Hematopoietic multipotent progenitor cell treated with erythropoietin and hydrocortisone succinate and interleukin-3 and kit ligand, for 15 days (in vitro differentiated cells): ENCODE measurements around the gene IRF1.
"Not testable (repeated sequence)": the region's sequence is repeated elsewhere in the genome, so short reads cannot be mapped to it uniquely, and the experiment has no call there.

Experiments
- DNase-seq: peaks from one replicate; pipeline ENCODE4 v3.0.0-alpha.2; 2015; ENCODE audit warnings: low spot score

IRF1 gene, protein sequence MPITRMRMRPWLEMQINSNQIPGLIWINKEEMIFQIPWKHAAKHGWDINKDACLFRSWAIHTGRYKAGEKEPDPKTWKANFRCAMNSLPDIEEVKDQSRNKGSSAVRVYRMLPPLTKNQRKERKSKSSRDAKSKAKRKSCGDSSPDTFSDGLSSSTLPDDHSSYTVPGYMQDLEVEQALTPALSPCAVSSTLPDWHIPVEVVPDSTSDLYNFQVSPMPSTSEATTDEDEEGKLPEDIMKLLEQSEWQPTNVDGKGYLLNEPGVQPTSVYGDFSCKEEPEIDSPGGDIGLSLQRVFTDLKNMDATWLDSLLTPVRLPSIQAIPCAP

DNA sequence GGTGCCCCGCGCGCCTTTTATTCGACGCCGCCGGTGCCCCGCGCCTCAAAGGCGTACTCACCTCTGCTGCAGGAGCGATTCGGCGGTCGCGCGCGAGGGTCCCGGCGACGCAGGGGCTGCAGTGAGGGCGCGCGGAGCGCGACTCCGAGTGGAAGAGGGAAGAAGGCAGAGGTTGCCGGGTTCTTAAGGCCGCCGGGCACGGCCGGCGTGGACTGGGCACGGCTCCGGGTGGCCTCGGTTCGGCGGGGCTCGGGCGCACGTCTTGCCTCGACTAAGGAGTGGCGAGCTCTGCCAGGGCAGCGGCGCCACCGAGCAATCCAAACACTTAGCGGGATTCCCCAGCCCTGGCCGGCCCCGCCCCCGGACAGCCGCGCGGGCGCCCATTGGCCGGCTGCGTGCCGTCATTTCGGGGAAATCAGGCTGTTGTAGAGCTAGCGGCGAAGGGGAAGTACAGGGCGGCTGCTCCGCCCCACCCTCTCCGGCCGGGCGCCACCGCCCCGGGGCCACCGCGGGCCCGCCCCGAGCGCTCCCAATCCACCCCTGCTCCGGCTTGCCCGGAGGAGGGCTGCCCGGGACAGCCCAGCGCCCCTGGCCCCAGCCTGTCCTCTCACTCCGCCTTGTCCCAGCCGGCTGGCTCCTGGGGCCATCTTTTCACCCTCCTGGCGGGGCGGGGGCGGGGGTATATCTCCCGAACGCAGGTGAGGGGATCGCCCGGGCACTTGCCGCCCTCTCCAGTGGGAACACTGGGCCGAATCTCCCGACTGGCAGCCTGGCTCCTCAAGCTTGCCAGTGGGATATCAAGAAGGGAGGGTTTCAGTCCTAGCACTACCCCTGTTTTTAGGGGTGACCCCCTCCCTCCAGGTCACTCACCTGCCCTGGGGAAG is at the start of gene IRF1:
TSS of gene IRF1 (minus strand) at position 290 of the 884 bp plus-strand sequence. CDS start 1,295 bp downstream, outside the sequence.
- DNase-seq, result peak; percentile 96

DNA sequence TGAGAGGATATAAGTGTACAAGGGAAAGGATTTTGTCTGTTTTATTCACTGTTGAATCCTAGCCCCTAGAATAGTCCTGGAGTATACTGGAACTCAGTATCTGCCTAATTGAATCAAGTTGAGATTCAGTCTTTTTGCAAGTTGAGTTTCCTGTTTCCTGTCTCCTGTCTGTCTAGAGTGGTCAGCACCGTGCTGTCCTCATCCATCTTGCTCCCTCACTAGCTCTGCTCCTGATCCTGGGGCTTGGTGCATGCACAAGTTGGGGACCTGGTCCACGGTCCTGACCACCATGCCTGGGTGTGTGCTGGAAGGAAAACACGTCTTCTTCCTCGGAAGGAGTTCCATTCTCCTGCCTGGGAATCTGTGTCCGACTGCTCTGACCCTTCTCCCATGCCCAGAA is 49.6 kb upstream of the IRF1 start:
- DNase-seq, result no peak

DNA sequence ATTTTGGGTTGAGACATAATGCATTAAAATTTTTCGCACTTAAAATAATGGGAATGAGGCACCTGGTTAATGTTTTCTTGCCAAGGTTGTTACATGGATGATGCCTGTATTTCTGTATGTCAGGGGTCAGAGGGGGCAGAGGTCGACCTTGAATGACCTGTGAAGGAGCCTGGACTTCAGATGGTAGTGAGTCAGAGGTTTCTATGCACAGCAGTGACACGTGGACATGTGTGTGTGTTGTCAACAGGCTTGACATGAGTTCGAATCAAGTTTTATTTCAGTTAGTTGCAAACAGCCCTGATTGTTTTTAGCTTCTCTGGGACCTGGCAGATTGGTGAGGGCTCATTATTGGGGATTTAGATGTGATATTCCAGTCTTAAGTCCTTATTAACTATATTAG is 49.1 kb upstream of the IRF1 start:
- no peak for DNase-seq

DNA sequence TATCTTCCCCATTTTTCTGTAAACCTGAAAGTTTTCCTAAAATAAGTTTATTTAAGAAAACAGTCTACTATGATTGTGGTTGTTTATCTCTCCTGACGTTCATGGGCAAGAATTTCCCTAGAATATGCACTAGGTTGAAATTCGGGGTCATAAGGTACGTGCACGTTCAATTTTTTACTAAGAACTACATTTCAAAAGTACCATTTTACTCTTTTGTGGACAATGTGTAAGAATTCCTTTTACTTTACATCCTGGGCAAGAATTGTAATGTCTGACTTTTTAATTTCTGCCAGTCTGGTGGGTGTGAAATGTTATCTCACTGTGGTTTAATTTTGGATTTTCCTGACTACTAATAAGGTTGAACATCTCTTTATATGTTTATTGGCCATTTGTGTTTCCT is 40.4 kb upstream of the IRF1 start:
- DNase-seq, result no peak

DNA sequence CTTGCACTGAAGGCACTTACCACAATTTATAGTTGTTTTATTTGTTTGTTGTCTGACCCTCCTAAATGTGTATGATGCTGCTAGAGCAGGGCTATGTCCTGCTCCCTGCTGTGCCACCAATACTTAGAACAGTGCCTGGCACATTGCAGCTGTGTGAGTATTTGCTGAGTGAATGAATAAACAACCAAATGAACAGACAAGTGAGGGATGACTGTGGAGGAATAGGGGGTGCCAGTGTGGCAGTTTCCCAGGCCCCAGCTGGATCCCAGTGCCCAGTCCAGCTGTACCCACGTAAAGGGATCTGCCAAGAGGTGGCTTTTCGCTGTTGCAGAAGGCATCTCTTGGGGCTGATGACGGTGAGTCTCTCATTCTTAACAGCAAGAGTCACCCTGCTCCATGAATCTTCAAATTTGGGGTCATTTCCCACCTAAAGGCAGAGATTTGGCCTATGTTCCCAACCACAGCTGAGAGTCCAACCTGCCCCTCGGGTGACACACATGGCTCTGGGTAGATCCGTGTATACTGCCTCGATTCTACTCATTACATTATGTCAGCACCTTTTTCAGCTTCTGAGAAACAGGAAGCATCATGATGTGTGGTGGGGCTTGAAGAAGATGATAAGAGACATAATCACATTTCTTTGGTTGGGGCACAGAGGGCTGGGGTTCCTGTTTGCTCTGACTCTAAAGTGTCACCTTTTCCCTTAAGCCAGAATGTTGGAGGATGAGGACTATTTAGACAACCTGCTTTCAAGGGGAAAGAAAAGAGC is 38.5 kb upstream of the IRF1 start:
- no peak for DNase-seq

DNA sequence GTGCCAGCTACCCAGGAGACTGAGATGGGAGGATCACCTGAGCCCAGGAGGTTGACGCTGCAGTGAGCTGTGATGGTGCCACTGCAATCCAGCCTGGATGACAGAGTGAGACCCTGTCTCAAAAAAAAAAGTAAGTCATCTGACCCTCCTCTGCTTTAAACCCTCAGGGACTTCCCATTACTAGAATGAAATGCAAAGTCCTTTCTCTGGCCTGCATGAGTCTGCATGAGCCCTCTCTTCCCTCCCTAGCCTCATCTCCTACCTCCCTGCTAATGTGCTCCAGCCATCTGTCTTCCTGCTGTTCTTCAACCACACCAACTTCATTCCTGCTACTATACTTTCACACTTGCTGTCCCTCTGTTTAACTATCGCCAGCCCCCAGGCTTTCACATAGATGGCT is 37.4 kb upstream of the IRF1 start:
- no peak for DNase-seq

DNA sequence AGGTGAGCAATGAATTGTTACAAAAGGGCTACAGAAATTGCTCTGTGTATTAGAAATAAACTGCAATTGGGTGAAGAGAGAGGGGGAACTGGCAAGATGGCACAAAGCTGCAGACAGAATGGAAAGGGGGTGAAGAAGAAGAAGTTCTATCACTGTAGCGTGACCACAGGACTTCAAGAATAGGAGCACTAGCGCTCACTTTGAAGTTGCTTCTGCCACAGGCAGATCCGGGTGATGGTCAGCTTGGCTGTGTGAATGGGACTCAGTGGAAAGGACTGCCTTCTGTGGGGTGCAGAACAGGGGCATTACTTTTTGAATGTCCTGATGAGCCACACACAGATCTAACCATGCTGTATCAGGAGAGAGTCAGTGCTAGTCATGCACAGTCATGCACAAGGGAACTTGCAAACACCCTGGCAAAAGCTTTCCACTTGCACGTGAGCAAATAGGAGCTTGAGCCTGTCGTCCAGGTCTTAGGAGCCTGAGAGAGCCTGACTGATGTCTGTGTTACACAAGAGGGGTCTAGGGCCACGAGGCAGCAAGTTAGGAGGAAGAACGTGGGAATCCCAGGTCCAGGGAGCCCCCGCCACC is 36.5 kb upstream of the IRF1 start:
- DNase-seq, result peak; percentile 53

DNA sequence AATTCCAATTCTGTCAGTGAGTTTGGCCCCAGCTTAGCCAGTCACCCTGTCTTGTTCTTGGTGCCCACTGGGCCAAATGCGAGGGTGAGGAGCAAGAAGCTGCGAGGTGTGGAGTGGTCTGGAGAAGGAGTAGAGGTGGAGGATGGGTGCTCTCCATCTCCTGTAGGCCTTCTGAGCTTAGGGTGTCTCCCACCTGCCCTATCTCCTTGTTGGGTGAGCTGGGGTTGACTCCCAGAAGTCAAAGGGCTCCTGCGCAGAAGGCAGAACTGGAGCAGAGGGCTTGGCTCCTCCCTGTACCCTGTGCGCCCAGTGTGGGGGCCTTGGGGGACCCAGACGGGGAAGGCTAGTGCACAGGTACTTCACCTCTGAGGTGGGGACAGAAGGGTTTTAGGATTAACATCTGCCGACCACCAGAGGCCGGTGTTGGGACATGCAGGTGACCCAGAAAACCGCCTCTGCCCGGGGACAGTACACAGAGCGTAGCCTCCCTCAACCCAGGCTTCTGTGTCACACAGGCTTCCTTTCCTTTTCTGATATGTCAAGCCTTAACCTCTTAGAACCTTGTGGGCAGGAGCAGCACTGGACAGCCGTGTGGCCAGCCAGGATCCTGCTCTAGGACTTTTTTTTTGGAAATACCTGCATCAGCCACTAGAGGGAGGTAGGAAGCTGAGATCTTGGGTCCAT is 35.9 kb upstream of the IRF1 start:
- peak; percentile 77 for DNase-seq

DNA sequence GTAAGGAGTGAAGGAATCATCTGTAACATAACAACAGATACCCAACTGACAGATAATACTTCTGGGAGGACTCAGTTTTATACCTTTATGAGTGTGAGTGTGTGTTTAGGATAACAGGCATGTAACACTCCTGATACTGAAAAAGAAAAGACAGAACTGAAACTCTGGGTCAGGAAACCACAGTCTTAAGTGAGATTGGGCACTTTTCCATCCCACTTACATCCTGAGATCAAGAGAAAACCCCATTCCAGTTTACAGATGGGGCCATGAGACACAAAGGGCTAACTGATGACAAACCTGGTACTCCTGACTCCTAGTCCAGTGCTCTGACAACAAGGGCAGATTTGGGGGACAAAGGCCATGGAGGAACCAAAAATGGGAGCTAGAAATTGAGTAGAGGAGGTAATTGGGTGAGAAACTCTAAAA is 34.7 kb upstream of the IRF1 start:
- DNase-seq, result no peak

DNA sequence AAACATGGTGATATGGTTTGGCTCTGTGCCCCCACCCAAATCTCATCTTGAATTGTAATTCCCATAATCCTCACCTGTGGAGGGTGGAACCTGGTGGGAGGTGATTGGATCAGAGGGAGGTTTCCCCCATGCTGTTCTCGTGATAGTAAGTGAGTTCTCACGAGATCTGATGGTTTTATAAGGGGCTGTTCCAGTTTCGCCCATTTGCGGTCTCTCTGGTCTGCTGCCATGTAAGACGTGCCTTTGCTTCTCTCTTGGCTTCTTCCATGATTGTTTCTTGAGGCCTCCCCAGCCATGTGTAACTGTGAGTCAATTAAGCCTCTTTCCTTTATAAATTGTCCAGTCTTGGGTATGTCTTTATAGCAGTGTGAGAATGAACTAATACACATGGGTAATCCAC is 34.3 kb upstream of the IRF1 start:
- DNase-seq, result not testable (repeated sequence)

DNA sequence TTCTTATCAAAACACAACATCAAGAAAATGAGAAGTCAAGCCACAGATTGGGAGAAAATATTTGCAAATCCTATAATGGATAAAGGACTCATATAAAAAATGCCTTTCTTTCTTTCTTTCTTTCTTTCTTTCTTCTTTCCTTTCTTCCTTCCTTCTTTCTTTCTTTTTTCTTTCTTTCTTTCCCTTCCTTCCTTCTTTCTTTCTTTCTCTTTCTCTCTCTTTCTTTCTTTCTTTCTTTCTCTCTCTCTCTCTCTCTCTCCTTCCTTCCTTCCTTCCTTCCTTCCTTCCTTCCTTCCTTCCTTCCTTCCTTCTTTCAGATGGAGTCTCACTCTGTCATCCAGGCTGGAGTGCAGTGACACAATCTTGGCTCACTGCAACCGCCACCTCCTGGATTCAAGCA is 31.5 kb upstream of the IRF1 start:
- DNase-seq, result not testable (repeated sequence)

DNA sequence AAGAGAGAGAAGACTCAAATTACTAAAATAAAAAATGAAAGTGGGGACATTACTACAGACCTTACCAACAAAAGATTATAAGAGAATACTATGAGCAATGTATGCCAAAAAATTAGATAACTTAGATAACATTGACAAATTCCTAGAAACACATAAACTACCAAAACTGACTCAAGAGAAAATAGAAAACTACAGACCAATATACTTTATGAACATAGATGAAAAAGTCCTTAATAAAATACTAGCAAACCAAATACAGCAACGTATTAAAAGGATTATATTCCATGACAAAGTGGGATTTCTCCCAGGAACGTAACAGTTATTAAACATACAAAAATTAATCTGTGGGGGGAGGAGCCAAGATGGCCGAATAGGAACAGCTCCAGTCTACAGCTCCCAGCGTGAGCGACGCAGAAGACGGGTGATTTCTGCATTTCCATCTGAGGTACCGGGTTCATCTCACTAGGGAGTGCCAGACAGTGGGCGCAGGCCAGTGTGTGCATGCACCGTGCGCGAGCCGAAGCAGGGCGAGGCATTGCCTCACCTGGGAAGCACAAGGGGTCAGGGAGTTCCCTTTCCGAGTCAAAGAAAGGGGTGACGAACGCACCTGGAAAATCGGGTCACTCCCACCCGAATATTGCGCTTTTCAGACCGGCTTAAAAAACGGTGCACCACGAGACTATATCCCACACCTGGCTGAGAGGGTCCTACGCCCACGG is 23.2 kb upstream of the IRF1 start:
- not testable (repeated sequence) for DNase-seq

DNA sequence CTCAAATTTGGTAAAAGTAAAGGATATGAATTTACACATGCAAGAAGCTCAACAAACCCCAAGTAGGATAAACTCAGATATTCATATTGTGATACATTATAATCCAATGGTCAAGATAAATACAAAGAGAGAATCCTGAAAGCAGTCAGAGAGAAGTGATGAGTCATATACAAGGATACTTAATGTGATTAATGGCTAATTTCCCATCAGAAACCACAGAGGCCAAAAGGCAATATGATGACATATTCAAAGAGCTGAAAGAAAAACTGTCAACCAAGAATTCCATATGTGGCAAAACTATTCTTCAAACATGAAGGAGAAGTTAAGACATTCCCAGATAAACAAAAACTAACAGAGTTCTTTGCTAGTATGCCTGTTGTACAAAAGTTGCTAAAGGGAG is 19.5 kb upstream of the IRF1 start:
- no peak for DNase-seq

DNA sequence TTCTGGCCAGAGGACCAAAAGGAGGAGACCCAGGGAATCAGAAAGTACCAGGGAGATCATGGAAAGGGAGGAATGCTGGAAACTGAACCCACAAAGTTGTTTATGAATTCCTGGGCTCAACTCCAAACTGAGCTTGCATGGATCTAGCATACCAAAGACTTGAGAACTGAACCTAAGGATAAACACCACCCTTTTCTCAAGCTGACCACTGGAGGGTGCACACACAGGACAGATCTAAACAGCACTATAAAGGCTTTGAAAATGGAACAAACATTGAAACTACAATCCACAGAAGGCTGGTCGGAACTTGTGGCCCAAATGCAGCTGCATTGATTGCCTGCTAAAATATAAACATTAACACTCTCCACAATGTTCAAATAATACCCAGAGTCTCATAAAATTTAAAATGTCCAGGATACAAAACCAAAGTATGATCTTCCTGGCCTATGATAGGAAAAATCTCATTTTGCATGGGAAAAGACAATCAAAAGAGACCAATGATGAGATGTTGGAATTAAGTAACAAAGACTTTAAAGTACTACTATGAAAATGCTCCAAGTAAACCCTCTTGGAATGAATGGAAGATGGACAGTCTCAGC is 15.6 kb upstream of the IRF1 start:
- peak; percentile 49 for DNase-seq

DNA sequence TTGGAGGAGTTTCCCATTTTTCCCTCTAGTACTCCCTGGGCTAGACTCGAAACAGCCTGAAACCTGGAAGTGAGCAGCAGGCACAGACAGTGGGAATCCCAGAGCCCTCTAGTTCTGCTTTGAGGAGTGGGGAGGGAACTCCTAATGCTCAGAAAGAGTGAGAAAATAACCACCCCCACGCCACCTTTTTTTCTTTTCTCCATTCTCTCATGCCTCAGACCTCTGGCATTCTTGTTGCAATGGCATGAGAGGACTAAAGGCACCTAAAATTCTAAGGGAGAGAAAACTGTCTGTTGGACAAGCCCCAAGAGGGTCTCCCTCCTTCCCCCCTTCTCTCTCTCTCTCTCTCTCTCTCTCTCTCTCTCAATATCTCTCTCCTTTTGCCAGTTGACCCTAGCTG is 15.1 kb upstream of the IRF1 start:
- no peak for DNase-seq

DNA sequence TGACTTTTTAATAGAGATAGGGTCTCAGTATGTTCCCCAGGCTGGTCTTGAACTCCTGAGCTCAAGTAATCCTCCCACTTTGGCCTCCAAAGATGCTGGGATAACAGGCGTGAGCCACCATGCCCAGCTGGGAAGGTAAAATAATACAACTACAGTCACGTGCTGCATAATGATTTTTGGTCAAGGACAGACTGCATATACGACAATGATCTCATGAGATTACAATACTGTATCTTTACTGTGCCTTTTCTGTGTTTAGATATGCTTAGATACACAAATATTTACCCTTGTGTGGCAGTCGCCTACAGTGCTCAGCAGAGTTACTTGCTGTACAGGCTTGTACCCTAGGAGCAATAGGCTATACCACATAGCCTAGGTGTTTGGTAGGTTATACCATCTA is 14.2 kb upstream of the IRF1 start:
- DNase-seq, result no peak

DNA sequence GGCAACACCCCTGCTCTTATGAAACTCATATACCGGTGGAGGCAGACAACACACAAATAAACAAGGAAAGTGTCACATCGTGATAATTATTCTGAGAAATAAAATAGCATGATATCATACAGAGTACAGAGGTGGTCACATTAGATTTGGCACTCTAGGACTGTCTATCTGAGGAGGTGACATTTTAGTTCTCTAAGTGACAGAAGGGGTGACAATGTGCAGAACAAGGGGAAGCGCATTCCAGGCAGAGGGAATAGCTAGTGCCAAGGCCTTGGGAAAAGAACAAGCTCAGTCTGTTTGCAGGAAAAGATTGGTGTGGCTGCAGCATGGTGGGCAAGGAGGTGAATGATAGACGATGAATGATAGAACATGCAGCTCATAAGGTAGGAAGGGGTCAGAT is 12.7 kb upstream of the IRF1 start:
- DNase-seq, result no peak

DNA sequence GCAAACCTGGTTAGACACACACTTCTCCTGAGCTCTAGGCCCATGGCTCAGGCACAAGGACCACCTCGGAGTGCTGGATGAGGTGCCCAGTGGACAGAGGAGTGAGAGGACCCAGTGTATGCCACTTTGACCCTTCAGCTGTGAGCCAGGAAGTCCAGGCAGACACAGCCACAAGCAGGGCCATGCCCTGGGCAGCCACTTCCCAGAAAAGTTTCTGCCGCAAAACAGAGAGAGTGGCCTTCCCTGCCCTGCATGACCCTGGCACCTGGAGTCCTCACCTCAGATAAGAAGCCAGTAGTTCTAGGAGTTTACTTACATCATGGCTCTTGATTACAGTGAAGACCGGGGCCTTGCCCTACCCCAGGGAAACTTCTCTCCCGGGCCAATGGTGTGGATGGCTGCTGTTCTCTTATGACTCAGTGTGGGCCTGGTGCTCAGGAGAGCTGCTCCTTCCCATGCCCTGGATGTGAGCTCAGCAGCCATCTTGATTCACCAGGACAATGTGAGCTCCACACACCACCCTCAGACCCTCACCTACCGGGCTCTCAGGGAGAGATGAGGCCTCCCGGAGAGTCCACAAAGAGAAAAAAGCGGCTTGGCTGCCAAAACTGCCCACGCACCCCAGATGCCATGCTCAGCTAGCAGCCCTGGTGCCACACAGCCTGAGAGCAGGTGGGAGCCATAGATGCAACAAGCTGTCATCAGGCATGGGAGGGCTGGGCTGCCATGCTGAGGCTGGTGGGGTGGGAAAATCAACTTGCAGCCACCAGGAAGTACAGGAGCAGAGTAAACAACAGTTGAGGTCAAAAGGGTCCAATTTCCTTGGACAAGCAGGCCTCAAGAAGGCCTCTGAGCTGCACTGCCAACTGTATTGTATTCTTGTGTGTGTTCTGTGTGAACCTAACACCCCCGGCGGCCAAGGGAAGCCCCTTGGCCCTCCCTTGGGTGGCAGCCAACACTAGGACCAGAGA is 11.7 kb upstream of the IRF1 start:
- no peak for DNase-seq

DNA sequence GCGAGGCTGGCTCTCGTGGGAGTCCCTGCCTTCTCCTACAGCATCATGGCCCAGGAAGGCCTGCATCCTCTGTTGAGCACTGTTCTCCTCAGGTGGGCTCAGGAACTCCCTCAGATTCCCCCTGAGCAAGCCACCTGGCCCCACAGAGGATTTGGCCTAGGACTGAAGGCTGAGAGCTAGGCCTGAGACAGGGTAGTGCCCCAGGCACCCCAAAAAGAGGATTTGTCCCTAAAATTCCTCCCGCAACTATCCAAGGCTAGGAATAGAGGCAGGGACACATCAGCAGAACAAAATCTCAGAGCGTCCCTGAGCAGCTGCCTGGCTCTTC is 11.0 kb upstream of the IRF1 start:
- no peak for DNase-seq
